HG02588 (cell line): Measurements from ENCODE around the gene NAT14.
"Not testable (repeated sequence)": the region's sequence is repeated elsewhere in the genome, so short reads cannot be mapped to it uniquely, and the experiment has no call there.

Experiments
- ATAC-seq: cut with Tn5 transposase; IDR thresholded peaks from one replicate; pipeline ENCODE4 v1.9.1; 2021; ENCODE audit warnings: mild to moderate bottlenecking, moderate library complexity; ENCODE audit not compliant: unreplicated experiment

The NAT14 gene, protein sequence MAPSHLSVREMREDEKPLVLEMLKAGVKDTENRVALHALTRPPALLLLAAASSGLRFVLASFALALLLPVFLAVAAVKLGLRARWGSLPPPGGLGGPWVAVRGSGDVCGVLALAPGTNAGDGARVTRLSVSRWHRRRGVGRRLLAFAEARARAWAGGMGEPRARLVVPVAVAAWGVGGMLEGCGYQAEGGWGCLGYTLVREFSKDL

DNA sequence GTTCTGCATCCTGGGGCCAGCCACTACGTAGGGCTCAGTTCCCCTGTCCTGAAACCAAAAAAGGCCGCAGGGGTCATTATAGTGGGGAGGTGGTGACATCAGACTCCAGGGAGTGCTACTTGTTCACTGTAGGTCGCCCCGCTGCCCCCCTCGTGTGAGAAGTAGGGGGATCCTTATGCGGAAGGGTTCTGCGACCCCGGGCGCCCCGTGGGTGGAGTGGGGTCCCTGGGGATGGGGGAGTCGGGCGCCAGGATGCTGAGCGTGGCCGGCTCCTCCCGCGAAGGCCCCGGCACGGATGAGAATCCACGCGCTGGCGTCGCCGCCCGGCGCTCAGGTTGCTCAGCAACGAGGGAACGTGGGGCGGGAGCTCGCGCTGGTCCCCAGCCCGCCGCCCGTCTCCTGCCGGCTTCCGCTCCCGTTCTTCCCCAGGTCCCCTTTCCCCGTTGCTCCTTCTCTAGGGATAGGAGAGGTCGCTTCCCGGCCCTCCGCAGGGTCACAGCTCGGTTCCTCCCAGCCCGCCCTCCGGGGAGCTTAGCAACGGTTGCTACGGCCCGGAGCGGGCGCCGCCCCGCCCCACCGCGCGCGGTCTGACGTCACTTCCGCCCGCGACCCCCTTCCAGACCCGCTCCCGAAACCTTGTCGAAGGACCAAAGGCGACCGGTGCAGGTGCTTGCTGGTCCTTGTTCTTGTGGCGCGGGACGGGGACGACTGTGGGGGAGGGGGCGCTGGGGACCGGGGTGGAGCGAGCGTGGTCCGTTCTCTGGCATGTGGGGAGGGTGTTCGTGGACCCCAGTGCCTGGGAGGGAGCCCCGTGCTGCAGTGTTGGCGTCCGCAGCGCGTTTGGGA, at the start of gene NAT14:
Gene NAT14, plus strand, starts transcription at position 596 of the 846 bp plus-strand sequence. CDS start 521 bp downstream, outside the sequence.
- peak; percentile 52 for ATAC-seq

DNA sequence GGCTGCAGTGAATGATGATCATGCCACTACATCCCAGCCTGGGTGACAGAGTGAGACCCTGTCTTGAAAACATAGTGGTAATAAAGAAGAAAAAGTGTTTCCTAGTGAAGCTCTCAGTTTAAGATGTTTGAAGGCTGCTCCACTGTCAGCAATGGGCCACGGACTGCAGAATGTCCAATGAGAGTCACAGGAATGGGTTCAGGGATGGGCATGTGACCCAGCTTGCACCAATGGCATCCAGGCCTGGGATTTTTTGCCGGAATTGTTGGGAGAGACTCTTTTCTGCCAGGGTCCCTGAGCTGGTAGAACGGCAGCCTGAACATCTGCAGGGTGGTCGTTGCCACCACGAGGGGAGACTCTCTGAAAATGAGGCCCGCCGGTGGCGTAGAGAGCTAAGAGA, 48.1 kb upstream of the NAT14 start:
- no peak for ATAC-seq

DNA sequence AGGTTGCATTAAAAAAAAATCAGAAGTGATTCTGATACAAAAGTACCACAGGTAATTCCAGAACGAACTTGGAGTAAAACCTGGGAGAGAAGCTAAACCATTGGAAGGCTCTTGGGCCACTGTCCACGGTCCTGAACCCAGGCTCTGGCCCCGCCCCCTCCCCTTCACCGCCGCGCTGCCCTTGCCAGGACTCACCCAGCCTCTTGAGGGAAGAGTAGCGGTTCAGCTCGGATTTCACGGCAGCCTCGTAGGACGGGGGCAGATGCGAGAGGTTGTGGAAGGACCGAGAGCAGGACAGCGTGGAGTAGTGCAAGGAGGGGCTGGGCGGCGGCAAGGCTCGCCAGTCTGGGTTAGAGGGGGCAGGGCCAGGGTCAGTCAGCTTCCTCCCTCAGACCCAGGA, 47.6 kb upstream of the NAT14 start:
- no peak for ATAC-seq

DNA sequence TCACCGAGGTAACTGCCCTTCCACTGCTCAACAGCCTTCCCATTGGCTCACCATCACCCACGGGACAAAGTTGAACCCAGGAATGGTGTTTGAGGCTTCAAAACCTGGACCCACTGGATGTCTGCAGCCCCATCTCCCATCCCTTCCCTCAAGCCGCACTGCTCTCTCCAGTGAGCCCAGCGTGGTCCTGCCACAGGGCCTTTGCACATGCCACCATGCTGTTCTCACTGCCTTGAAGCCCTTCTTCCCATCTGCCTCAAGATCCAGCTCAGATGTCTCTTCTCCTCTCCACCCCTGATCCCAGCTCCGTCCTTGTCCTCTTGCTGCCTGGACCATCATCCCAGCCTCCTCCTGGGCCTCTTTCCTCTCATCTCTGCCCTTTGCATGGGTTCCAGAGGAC, 45.9 kb upstream of the NAT14 start:
- no peak for ATAC-seq

DNA sequence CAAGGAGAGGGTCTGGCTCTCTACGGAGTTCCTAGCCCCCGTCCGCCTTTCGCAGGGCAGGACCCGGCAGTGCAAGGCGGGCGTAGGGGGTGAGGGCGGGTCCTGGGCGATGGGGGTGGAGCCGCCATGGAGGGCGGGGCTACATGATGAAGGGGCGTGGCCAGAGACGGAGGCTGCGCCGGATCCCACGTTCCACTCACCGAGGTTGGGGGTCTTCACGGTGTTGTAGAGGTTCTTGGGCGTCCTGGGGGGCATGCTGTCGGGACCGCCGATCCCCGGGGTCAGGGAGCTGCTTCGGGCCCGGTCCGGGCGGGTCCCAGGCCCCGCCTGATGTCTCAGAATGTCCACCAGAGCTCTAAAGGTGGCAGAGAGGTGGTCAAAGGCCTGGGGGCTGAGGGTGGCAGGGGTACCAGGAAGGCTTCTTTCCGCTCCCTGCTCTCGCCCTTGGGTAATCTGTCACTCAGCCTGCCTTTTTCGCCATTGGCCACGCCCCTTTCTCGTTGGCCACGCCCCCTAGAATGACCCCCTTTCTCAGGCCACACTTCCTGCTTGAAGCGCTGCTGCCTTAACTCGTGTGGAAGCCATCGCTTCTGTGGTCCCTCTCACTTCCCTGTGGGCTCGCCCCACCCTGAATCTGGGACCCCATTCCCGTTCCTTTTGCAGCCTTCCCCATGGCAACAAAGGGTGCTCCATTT, 44.4 kb upstream of the NAT14 start:
- ATAC-seq = no peak

DNA sequence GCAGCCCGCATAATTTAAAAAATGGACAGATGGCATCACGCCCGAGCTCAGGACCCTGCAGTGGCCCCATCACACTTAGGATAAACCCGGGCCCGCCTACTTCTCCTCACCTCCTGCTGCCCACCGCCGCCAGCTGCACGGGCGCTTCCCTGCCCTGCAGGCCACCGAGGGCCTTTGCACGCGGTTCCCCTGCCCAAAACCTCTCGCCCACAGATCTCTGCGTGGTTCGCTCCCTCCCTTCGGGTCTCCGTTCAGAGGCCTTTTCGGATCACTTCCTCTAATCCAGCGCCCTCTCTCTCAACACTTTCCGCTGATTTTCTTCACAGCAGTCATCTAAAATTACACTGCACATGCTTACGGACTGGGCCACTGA, 43.7 kb upstream of the NAT14 start:
- no peak for ATAC-seq

DNA sequence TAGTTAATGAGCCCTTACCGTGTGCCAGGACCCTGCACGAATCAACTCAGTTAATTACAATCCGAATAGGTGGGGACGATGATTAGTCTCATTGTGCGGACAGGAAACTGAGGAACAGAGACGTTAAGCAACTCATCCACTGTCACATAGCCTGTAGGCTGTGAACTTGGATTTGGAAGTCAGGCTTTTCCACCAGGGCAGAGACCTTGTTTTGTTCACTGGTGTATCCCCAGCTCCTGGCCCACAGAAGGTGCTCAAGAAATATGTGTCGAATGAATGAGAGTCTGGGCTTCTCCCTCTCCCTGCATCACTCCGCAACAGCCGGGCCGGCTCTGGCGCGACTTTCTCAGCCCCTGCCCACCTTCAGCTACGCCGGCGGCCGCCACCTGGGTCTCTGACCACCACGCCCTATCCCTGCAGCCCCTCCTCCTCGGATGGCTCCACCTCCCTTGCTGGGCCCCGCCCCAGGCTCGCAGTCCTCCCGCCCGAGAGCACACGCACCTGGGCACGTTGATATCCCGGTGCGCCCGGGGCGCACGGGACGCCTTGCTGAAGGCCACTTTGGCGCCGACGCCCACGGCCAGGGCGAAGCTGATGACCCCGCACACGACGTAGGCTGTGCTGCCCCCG, 43.2 kb upstream of the NAT14 start:
- ATAC-seq = no peak

DNA sequence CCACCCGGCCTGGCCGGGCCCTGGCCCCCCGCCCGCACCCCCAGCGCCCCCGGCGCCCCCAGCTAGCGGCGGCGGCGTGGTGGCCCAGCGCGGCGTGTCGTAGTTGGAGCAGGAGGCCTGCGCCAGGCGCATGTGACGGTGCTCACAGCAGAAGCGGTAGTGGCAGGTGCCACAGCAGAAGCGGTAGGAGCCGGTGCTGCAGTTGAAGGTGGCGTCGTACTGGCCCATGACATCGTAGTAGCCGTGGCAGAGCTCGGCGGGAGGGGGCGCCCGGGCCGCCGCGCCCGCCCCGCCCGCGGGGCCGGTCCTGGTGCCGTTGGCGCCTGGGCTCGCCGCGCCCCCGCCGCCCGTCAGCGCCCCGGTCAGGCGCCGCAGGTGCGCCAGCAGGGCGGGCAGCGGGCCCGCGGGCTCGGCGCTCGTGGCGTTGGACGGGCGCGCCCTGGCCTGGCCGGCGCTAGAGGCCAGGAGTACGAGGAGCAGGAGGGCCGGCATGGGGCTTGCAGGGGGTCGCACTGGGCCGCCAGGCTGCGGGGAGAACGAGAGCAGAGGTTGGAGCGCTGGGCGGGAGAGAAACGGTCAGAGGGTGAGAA, 42.5 kb upstream of the NAT14 start:
- ATAC-seq = no peak

DNA sequence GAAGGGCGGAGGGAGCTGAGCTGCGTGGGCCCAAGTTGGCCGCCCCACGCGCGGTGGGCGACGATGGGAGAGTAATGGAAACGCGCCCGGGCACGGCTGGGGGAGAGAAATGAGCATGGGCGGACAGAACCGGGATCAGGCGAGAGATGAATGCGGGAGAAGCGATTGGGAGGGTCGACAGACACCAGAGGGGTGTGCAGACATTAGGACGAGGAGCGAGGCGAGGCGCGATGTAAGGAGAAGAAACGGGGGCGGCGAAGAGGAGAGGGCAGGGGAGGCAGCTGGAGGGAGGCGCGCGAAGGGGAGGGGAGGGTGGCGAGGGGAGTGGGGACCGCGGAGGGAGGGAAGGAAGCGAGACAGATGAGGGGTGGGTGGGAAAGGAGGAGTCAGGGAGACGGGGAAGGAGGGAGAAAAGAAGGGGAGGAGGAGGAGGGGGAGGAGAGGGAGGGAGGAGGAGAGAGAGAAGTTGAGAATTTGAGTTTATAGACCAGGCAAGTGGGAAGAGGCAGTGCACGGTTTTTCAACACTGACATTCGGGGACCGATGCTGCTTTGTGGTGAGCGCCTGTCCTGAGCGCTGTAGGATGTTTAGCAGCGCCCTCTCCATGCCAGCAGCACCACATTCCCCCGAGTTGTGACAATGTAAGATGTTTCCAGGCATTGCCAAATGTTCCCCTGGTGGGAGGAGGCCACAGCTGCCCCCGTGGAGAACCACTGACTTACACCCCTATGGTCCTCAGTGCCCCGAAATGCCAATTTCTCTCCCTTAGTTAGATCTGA, 41.8 kb upstream of the NAT14 start, which contains the start of gene SHISA7:
Gene SHISA7, minus strand, starts transcription at position 256 of the 779 bp plus-strand sequence. CDS start 437 bp downstream, outside the sequence.
- ATAC-seq = no peak

DNA sequence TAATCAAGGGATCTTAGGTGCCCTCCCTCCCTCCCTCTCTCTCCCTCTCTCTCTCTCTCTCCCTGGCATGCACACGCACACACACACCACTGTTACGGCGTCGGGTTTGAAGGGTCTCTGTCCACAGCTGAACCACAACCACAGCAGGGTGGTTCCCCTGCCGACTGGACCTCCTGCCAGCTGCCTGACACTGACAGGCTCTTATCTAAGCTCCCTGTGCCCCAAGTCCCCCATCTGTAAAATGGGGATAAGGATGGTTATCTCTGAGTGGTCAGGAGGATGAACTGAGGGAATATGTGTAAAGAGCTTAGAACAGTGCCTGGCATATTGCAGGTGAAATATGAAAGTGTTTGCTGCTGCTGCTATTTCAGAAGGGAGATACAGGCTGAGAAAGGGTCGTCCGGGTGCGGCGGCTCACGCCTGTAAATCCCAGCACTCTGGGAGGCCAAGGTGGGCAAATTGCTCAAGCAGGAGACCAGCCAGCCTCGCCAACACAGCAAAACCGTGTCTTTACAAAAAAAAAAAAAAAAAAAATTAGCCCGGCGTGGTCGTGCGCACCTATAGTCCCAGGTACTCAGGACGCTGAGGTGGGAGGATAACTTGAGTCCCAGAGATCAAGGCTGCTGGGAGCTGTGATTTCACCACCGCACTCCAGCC, 41.0 kb upstream of the NAT14 start:
- ATAC-seq = no peak

DNA sequence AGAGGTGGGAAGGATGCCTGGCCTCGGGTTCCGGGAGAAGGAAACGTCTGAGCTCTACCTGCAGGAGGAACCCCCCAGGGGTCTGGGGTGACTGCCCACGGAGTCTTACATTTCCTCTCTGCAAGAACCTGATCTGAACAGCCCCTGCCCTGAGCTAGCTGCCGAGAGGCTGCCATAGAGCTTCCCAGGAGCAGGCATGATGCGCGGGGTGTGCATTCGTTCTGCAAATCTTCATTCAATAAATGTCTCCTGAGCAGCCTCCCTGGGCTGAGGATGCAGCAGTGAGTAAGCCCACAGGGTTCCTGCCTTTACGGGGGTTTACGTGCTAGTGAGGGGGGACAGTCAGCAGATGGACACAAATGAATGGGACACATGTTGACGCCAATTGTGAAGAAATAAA, 40.3 kb upstream of the NAT14 start:
- ATAC-seq = no peak

DNA sequence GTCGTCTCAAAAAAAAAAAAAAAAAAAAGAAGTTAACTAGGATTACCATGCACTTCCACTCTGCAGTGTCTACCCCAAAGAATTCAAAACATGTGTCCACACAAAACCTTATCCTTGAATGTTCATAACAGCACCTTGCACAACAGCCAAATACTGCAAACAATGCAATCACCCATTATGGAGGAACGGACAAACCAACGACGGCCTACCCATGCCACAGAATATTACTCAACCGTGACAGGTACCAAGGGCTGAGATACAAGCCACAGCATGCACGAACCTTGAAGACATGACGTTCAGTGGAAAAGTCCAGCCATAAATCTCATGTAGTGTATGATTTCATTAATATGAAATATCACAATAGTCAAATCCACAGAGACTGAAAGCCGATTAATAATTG, 38.9 kb upstream of the NAT14 start:
- ATAC-seq = no peak

DNA sequence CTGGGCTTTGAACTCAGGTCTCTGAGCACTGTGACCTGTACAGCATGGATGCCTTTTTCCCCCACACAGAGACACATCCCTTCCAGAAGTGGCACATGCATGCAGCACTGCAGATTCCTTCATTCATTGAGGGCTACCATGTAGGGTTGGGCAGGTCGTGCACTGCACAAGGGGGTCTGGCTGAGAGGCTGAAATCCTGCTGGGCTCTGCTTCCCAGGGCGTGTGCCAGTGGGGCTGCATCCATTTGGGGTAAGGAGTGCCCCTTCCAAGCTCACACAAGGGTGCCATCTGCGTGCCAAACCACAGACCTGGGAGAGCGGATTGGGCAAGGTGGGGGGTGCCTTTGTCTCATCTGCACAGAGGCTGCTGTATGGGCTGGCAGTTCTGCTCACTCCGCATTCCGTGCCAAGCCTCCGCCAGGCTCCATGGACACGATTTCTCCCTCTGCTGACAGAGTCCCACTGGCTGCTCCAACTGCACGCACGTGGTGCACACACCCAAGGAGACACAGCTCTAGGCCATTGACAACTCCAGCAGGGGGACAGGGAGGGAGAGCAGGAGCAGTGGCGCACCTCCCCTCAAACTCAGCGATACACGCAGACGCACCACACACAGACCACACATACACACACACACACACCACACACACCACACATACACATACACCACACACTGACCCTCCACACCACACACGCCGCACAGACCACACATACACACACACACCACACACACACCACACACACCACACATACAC, 37.4 kb upstream of the NAT14 start:
- no peak for ATAC-seq

DNA sequence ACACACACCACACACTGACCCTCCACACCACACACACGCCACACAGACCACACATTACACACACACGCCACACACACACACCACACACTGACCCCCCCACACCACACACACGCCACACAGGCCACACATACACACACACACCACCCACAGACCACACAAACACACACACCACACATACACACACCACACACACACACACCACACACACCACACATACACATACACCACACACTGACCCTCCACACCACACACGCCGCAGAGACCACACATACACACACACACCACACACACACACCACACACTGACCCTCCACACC, 36.9 kb upstream of the NAT14 start:
- not testable (repeated sequence) for ATAC-seq

DNA sequence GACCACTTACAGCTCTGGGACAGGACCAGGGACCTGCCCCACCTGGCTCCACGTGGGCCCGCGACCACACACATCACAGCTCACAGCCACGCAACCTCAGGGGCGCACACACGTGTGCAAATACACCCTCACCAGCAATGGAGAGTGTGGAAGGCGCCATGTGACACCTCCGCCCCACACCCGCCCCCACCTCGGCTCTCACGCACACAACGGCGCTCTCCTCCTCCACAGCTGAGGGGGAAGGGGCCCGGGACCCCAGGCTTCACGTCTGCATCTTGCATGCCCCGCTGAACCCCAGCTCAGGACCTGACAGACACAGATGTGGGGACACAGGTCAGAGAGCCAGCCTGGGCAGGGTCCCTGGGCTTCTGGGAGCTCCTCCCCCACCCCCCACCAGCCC, 35.5 kb upstream of the NAT14 start:
- no peak for ATAC-seq

DNA sequence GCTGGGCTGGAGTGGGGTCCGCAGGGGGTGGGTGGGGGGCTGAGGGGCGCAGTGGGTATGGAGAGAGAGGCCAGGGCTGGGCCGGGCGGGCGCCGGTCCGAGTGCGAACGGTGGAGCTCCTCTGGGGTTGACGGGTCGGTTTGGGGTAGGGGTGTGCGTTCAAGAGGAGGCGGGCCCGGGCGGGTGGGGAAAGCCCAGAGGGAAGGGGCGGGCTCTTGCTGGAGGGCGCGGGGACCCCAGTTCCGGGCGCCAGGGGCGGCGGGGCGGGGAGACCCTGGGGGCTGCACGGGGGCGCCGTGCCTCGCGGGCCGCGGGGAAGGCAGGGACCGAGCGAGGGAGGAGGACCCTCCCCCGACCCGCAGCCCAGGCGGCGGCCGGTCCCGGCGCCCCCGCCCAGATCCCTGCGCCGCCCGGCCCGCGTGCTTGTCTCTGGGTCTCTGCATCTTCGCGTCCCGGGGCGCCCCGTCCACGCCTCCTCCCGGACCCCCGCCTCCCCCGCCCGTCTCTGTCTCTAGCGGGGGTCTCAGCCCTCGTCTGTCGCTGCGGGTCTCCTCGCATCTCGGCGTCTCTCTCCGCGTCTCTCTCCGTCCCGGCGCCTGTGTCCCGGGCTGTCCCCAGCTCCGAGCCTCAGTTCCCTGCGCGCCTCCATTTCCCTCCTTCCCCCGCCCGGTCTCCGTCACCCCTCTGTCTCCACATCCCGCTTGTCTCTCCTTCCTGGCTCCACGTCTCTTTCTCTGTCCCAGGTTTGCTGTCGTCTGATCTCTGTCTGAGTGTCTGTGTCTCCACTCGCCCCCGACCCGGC, 33.6 kb upstream of the NAT14 start:
- no peak for ATAC-seq

DNA sequence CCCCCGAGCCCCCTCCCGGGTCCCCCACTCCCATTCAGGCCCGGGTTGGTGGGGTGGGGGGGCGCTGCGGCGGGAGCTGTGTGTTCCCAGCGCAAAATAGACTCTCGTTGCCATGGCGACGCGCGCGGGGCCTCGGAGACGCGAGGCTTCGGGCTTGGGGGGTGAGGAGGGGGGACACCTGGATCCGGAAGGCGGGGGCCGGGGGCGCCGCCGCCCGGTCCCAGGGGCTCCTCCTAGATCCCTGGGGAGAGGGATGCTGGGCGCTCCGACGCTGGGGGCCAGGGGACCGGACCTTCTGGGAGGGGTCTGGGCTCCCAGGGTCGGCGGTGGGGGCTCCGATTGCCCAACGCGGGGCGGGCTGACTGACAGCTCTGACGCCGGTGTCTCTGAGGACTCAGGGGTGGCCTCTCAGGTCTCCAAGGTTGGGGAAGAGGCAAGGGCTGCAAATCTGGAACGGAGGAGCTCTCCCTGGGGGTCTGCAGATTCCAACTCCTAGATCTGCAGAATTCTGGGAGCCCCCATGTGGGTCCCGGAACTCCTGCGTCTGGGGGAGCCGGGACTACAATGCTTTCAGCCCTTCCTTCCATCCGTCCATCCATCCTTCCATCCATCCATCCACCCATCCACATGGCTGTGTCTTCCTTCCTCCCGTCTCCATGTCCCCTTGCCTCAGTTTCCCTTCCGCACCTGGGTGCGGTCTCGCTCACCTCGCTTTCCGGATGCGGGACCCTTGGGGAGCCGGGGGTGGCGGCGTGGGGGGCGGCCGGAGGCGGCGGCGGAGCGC, 32.8 kb upstream of the NAT14 start:
- no peak for ATAC-seq
